Dedifferentiated amniotic fluid mesenchymal stem cell (primary cell): ENCODE results near the gene GNL1.

Experiments
- DNase-seq: peaks from one replicate; pipeline ENCODE4 v3.0.0-alpha.2; 2016; ENCODE audit errors: extremely low spot score

The GNL1 gene

GRCh38 chr6:30556066-30556905 lies at the start of gene GNL1:
Gene GNL1, minus strand, starts transcription at chr6:30556489. Its CDS starts 286 bp downstream, at chr6:30556203.
- peak; percentile 71 for DNase-seq

- DNase-seq, result no peak
Measured at GRCh38 chr6:30603961-30604360, 47.7 kb upstream of the GNL1 start.

GRCh38 chr6:30601815-30602641 lies 45.7 kb upstream of the GNL1 start:
- DNase-seq, result no peak

GRCh38 chr6:30601436-30601814 lies 45.1 kb upstream of the GNL1 start:
- no peak for DNase-seq

GRCh38 chr6:30600451-30600961 lies 44.2 kb upstream of the GNL1 start:
- no peak for DNase-seq

GRCh38 chr6:30599625-30600324 lies 43.5 kb upstream of the GNL1 start:
- no peak for DNase-seq

- no peak for DNase-seq
Measured at GRCh38 chr6:30598912-30599624, 42.8 kb upstream of the GNL1 start.

GRCh38 chr6:30597315-30598144 lies 41.2 kb upstream of the GNL1 start:
- DNase-seq, result peak; percentile 74

- DNase-seq, result no peak
Measured at GRCh38 chr6:30592287-30592686, 36.0 kb upstream of the GNL1 start.

- peak; percentile 45 for DNase-seq
Measured at GRCh38 chr6:30591008-30591407, 34.7 kb upstream of the GNL1 start.

GRCh38 chr6:30590509-30590908 lies 34.2 kb upstream of the GNL1 start:
- DNase-seq, result no peak

- DNase-seq, result no peak
Measured at GRCh38 chr6:30589754-30590358, 33.6 kb upstream of the GNL1 start.

- DNase-seq, result no peak
Measured at GRCh38 chr6:30583921-30584320, 27.6 kb upstream of the GNL1 start.

GRCh38 chr6:30578051-30578450 lies 21.8 kb upstream of the GNL1 start:
- DNase-seq, result no peak

- DNase-seq, result no peak
Measured at GRCh38 chr6:30573113-30573512, 16.8 kb upstream of the GNL1 start.

- no peak for DNase-seq
Measured at GRCh38 chr6:30572148-30572547, 15.9 kb upstream of the GNL1 start.

GRCh38 chr6:30571762-30572082 lies 15.4 kb upstream of the GNL1 start:
- no peak for DNase-seq

GRCh38 chr6:30571075-30571761 lies 14.9 kb upstream of the GNL1 start, which contains the start of gene ABCF1:
Gene ABCF1, plus strand, starts transcription at chr6:30571442. Its CDS starts 46 bp downstream, at chr6:30571488.
- DNase-seq, result peak; percentile 95

- DNase-seq, result peak; percentile 15
Measured at GRCh38 chr6:30570740-30571074, 14.4 kb upstream of the GNL1 start.

- DNase-seq, result no peak
Measured at GRCh38 chr6:30570263-30570662, 14.0 kb upstream of the GNL1 start.
